Trophoblast cell (in vitro differentiated cells and primary cell): ENCODE results near the gene GGA1.
A peak's percentile ranks its signal among the peaks of the same experiment; 100 is the strongest.

Experiments used
- DNase-seq, 2 donors: peaks; one replicate each; pipeline ENCODE4 v3.0.0-alpha.2; 2016
- H2AFZ ChIP-seq: 2 replicates; pipeline ENCODE4 v1.6.1; 2013; ENCODE audit warnings: low read length, moderate library complexity, mild to moderate bottlenecking; ENCODE audit not compliant: insufficient read depth, poor library complexity
- H2AK5ac ChIP-seq: 2 replicates; pipeline ENCODE4 v1.6.1; 2013; ENCODE audit warnings: mild to moderate bottlenecking, low read length
- H2BK120ac ChIP-seq: 2 replicates; pipeline ENCODE4 v1.6.1; 2013; ENCODE audit warnings: low read length, mild to moderate bottlenecking, moderate library complexity; ENCODE audit not compliant: insufficient read depth, poor library complexity
- H2BK12ac ChIP-seq: 2 replicates; pipeline ENCODE4 v1.6.1; 2013; ENCODE audit warnings: mild to moderate bottlenecking, low read length, moderate library complexity
- H2BK5ac ChIP-seq: 2 replicates; pipeline ENCODE4 v1.6.1; 2013; ENCODE audit warnings: low read length, low read depth, moderate library complexity, mild to moderate bottlenecking; ENCODE audit not compliant: poor library complexity
- H3K14ac ChIP-seq: 2 replicates; pipeline ENCODE4 v1.6.1; 2013; ENCODE audit warnings: mild to moderate bottlenecking, low read length
- H3K18ac ChIP-seq: 2 replicates; pipeline ENCODE4 v1.6.1; 2013; ENCODE audit warnings: mild to moderate bottlenecking, low read length
- H3K23ac ChIP-seq: 2 replicates; pipeline ENCODE4 v1.6.1; 2013; ENCODE audit warnings: low read length
- H3K27ac ChIP-seq: 2 replicates; pipeline ENCODE4 v1.5.1; 2013; ENCODE audit warnings: low read depth, mild to moderate bottlenecking, inconsistent platforms, low read length, moderate library complexity
- H3K27me3 ChIP-seq: 2 replicates; pipeline ENCODE4 v1.6.1; 2013; ENCODE audit warnings: inconsistent platforms, mild to moderate bottlenecking, low read length, moderate library complexity; ENCODE audit not compliant: insufficient read depth
- H3K36me3 ChIP-seq, 2 experiments: 1 replicate in 1 of 2; 2 replicates in 1 of 2; pipeline ENCODE4 v1.6.1; 2013; ENCODE audit warnings: low read length in 2 of 2, mild to moderate bottlenecking in 2 of 2, moderate library complexity in 1 of 2; ENCODE audit not compliant: insufficient read depth in 2 of 2, control insufficient read depth in 1 of 2
- H3K4ac ChIP-seq: 2 replicates; pipeline ENCODE4 v1.6.1; 2013; ENCODE audit warnings: low read depth, mild to moderate bottlenecking, low read length, moderate library complexity
- H3K4me1 ChIP-seq, 2 experiments: 1 replicate in 1 of 2; 2 replicates in 1 of 2; pipeline ENCODE4 v1.6.1; 2013; ENCODE audit warnings: low read length in 2 of 2, mild to moderate bottlenecking in 2 of 2, moderate library complexity in 1 of 2; ENCODE audit not compliant: insufficient read depth in 2 of 2, control insufficient read depth in 1 of 2
- H3K4me2 ChIP-seq: 2 replicates; pipeline ENCODE4 v1.6.1; 2013; ENCODE audit warnings: inconsistent platforms, mild to moderate bottlenecking, low read length, moderate library complexity
- H3K4me3 ChIP-seq: 2 replicates; pipeline ENCODE4 v1.5.1; 2013; ENCODE audit warnings: mild to moderate bottlenecking, low read depth, low read length, inconsistent platforms
- H3K79me1 ChIP-seq: one replicate; pipeline ENCODE4 v1.6.1; 2013; ENCODE audit warnings: low read length
- H3K79me2 ChIP-seq: 2 replicates; pipeline ENCODE4 v1.6.1; 2013; ENCODE audit warnings: low read length, mild to moderate bottlenecking; ENCODE audit not compliant: control insufficient read depth, insufficient read depth, poor library complexity
- H3K9ac ChIP-seq: 2 replicates; pipeline ENCODE4 v1.6.1; 2013; ENCODE audit warnings: mild to moderate bottlenecking, low read length
- H3K9me3 ChIP-seq: 2 replicates; pipeline ENCODE4 v1.6.1; 2013; ENCODE audit warnings: low read depth, mild to moderate bottlenecking, control low read depth, inconsistent platforms, low read length; ENCODE audit not compliant: insufficient read depth
- H4K12ac ChIP-seq: 2 replicates; pipeline ENCODE4 v1.6.1; 2013; ENCODE audit warnings: low read depth, mild to moderate bottlenecking, low read length, moderate library complexity
- H4K8ac ChIP-seq: 2 replicates; pipeline ENCODE4 v1.6.1; 2013; ENCODE audit warnings: low read depth, mild to moderate bottlenecking, low read length, moderate library complexity
- H4K91ac ChIP-seq: one replicate; pipeline ENCODE4 v1.6.1; 2013; ENCODE audit warnings: low read depth, mild to moderate bottlenecking, low read length, moderate library complexity
- WGBS: extraction: QIAGEN DNeasy Blood & Tissue Kit; methylation state at CpG from one replicate; pipeline ENCODE4 v1.1.7; 2013; ENCODE audit warnings: missing lambda C conversion rate; ENCODE audit not compliant: insufficient read length, insufficient coverage; ENCODE audit errors: extremely low coverage; 5-methylcytosine and 5-hydroxymethylcytosine counted together

Gene GGA1

GRCh38 chr22:37669586-37669985 is 61.0 kb downstream of the GGA1 start:
- Histone ChIP-seq H3K9ac (no peak overlapping the region), H3K36me3 (no peaks in the 10 kb centered on the region), H3K27ac (no peak overlapping the region), H4K91ac (no peak overlapping the region), H3K4me1 (peaks cover 2 to 6% of the 10 kb centered on the region in 2 experiments), H3K18ac (no peak overlapping the region), H4K8ac (no peak overlapping the region), H2AFZ (no peak overlapping the region), H3K27me3 (no peaks in the 10 kb centered on the region), H2BK120ac (no peak overlapping the region), H2AK5ac (no peak overlapping the region), H3K23ac (no peak overlapping the region), H3K4ac (no peak overlapping the region), H3K14ac (no peak overlapping the region), H3K79me2 (no peaks in the 10 kb centered on the region), H2BK12ac (no peak overlapping the region), H3K4me2 (no peak overlapping the region), H3K4me3 (no peak overlapping the region), H3K9me3 (peaks cover 2% of the 10 kb centered on the region), H4K12ac (no peak overlapping the region), H3K79me1 (no peaks in the 10 kb centered on the region), H2BK5ac (no peak overlapping the region)
- peak in 1 of 2 donors; percentile 52 for DNase-seq
- no CpG with 5 or more reads among the region's 6 CpGs for WGBS

- no peak overlapping the region for H3K4ac ChIP-seq
Measured at GRCh38 chr22:37672206-37672919, 63.7 kb downstream of the GGA1 start.

GRCh38 chr22:37672920-37673455 is 64.4 kb downstream of the GGA1 start:
- Histone ChIP-seq H3K14ac (no peak overlapping the region), H2AK5ac (no peak overlapping the region), H3K79me1 (peaks cover 9% of the 10 kb centered on the region), H2BK120ac (no peak overlapping the region), H3K27ac (no peak overlapping the region), H3K27me3 (no peaks in the 10 kb centered on the region), H3K4me1 (peaks cover 8 to 13% of the 10 kb centered on the region in 2 experiments), H3K23ac (no peak overlapping the region), H2AFZ (no peak overlapping the region), H2BK5ac (no peak overlapping the region), H3K18ac (no peak overlapping the region), H4K12ac (no peak overlapping the region), H3K4ac (no peak overlapping the region), H3K79me2 (no peaks in the 10 kb centered on the region), H3K4me2 (no peak overlapping the region), H3K4me3 (no peak overlapping the region), H3K36me3 (no peaks in the 10 kb centered on the region), H3K9me3 (no peaks in the 10 kb centered on the region), H4K8ac (no peak overlapping the region), H3K9ac (no peak overlapping the region), H4K91ac (no peak overlapping the region), H2BK12ac (no peak overlapping the region)
- WGBS = no CpG with 5 or more reads among the region's 11 CpGs
- DNase-seq = no peak

More at GRCh38 chr22:37672206-37672919, 63.7 kb downstream of the GGA1 start:
- no peak overlapping the region for H2BK120ac ChIP-seq
- H2BK12ac ChIP-seq = no peak overlapping the region
- H3K79me2 ChIP-seq = no peaks in the 10 kb centered on the region
- WGBS = no CpG with 5 or more reads among the region's 15 CpGs
- H2AFZ ChIP-seq = no peak overlapping the region
- no peak overlapping the region for H3K14ac ChIP-seq
- peaks cover 7% of the 10 kb centered on the region for H3K79me1 ChIP-seq
- H3K27me3 ChIP-seq = no peaks in the 10 kb centered on the region
- no peak overlapping the region for H2AK5ac ChIP-seq
- no peak overlapping the region for H4K12ac ChIP-seq
- no peak overlapping the region for H3K4me3 ChIP-seq
- H2BK5ac ChIP-seq = no peak overlapping the region
- no peak overlapping the region for H3K9ac ChIP-seq
- no peaks in the 10 kb centered on the region for H3K36me3 ChIP-seq
- H3K23ac ChIP-seq = no peak overlapping the region
- H4K91ac ChIP-seq = no peak overlapping the region
- no peak overlapping the region for H4K8ac ChIP-seq
- no peaks in the 10 kb centered on the region for H3K9me3 ChIP-seq
- H3K18ac ChIP-seq = no peak overlapping the region
- H3K4me1 ChIP-seq = peaks cover 8 to 16% of the 10 kb centered on the region in 2 experiments
- H3K27ac ChIP-seq = no peak overlapping the region
- no peak overlapping the region for H3K4me2 ChIP-seq
- no peak for DNase-seq

- Histone ChIP-seq H3K79me1 (peaks cover 9% of the 10 kb centered on the region), H3K4ac (no peak overlapping the region), H3K4me3 (no peak overlapping the region), H3K9me3 (no peaks in the 10 kb centered on the region), H3K9ac (no peak overlapping the region), H3K36me3 (no peaks in the 10 kb centered on the region), H4K12ac (no peak overlapping the region), H3K27ac (no peak overlapping the region), H2BK12ac (no peak overlapping the region), H3K4me1 (peaks cover 6 to 11% of the 10 kb centered on the region in 2 experiments), H2BK5ac (no peak overlapping the region), H4K8ac (no peak overlapping the region), H3K23ac (no peak overlapping the region), H2BK120ac (no peak overlapping the region), H2AFZ (no peak overlapping the region), H2AK5ac (no peak overlapping the region), H3K27me3 (no peaks in the 10 kb centered on the region), H3K14ac (no peak overlapping the region), H3K18ac (no peak overlapping the region), H4K91ac (no peak overlapping the region), H3K79me2 (no peaks in the 10 kb centered on the region), H3K4me2 (no peak overlapping the region)
- no CpG with 5 or more reads among the region's 12 CpGs for WGBS
- no peak for DNase-seq
Measured at GRCh38 chr22:37674248-37674647, 65.6 kb downstream of the GGA1 start.
